Astrocyte (in vitro differentiated cells and primary cell): ENCODE data around the gene PCNX1.

Experiments
- EZH2 ChIP-seq: IDR thresholded peaks from 2 replicates; pipeline ENCODE4 v1.6.1; 2012; ENCODE audit warnings: mild to moderate bottlenecking, low read length, inconsistent platforms; ENCODE audit not compliant: insufficient read depth
- TF ChIP-seq, protein P1 (sequence below): IDR thresholded peaks from 2 replicates; pipeline ENCODE4 v1.5.1; 2011; ENCODE audit warnings: low read depth, mild to moderate bottlenecking, inconsistent platforms, low read length, moderate library complexity; ENCODE audit not compliant: insufficient read depth

DNA sequence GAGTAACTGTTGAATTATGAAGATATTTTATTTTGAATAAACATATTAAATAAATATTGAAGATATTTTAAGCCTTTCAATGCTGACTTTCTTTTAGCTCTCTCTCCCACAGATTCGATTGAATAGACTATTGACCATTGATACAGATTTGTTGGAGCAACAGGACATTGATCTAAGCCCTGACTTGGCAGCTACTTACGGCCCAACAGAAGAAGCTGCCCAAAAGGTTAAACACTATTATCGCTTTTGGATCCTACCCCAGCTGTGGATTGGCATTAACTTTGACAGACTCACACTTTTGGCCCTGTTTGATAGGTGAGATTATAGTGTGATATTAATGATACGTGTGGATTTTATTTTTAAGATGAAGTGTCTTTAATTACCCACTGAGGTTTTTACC lies 105.6 kb downstream of the PCNX1 start:
- TF ChIP-seq, protein P1, sequence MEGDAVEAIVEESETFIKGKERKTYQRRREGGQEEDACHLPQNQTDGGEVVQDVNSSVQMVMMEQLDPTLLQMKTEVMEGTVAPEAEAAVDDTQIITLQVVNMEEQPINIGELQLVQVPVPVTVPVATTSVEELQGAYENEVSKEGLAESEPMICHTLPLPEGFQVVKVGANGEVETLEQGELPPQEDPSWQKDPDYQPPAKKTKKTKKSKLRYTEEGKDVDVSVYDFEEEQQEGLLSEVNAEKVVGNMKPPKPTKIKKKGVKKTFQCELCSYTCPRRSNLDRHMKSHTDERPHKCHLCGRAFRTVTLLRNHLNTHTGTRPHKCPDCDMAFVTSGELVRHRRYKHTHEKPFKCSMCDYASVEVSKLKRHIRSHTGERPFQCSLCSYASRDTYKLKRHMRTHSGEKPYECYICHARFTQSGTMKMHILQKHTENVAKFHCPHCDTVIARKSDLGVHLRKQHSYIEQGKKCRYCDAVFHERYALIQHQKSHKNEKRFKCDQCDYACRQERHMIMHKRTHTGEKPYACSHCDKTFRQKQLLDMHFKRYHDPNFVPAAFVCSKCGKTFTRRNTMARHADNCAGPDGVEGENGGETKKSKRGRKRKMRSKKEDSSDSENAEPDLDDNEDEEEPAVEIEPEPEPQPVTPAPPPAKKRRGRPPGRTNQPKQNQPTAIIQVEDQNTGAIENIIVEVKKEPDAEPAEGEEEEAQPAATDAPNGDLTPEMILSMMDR = no peak
- TF ChIP-seq EZH2 = no peak
